Pancreas (tissue), 10 donors: Measurements from ENCODE around the gene FOXRED1. TPM values are rescaled to one million over a fixed set of nuclear protein-coding genes. Genes with fewer than 3 reads are reported as not detected.

ENCODE experiments used
- ATAC-seq, 4 donors: fragments of 200-7000 bp; cut with Tn5 transposase; one replicate each; pipeline versions ENCODE4 v1.8.0 to v1.9.1; 2020; ENCODE audit warnings: mild to moderate bottlenecking in 4 of 4, moderate library complexity in 4 of 4
- DNase-seq, 6 donors: peaks; one replicate each; pipeline ENCODE4 v3.0.0-alpha.2; 2020
- FAIRE-seq: peaks from 2 replicates; lab custom pipeline; 2012; peaks lifted over from hg19 to GRCh38; lab: Jason Lieb, UNC
- H3K27ac ChIP-seq, 4 donors: fragments of 200-600 bp; sonication (generic); 1 replicate in 3 of 4; 2 replicates in 1 of 4; pipeline versions ENCODE4 v1.5.0 to v1.8.0; 2020
- H3K27me3 ChIP-seq, 4 donors: fragments of 200-600 bp; one replicate each; pipeline ENCODE4 v1.8.0; 2021
- H3K36me3 ChIP-seq, 3 donors: fragments of 200-600 bp; sonication (generic) in 1 of 3; one replicate each; pipeline versions ENCODE4 v1.5.0 to v1.8.0; 2020 to 2021
- H3K4me1 ChIP-seq, 3 donors: fragments of 200-600 bp; one replicate each; pipeline ENCODE4 v1.8.0; 2021
- H3K4me3 ChIP-seq, 4 donors: fragments of 200-600 bp; sonication (generic) in 2 of 4; one replicate each; pipeline versions ENCODE4 v1.5.0 to v1.8.0; 2020 to 2021
- H3K9me3 ChIP-seq, 4 donors: fragments of 200-600 bp; one replicate each; pipeline ENCODE4 v1.8.0; 2021
- WGBS, 2 donors: extraction: QIAGEN DNeasy Blood & Tissue Kit; methylation state at CpG; one replicate each; pipeline ENCODE4 v1.1.7; 2013; 5-methylcytosine and 5-hydroxymethylcytosine counted together
- intact Hi-C, 3 donors: fragments of 100-400 bp; cut with DNase I; formaldehyde crosslinking; loops; one replicate each; pipeline versions ENCODE4 v1.11.1 to v1.14.2; 2022
- polyA plus RNA-seq, 2 donors: library from polyadenylated mRNA; stranded (reverse); fragments of 200-250 nt; gene quantifications; one replicate each; pipeline ENCODE4 v1.2.3, GENCODE V29; 2013
- total RNA-seq, 6 donors: library from RNA; stranded (reverse); fragmentation: NEBNext Ultra II Directional in 4 of 6; extraction: Animal tissue kit (Norgen Biotek cat#: 25700) in 4 of 6; gene quantifications; one replicate each; pipeline versions ENCODE4 v1.2.1 to v1.2.4, GENCODE V29; 2021 to 2023
- TF ChIP-seq, protein P1 (sequence below), 4 donors: fragments of 200-600 bp; sonication (generic) in 3 of 4; IDR thresholded peaks; one replicate each; pipeline versions ENCODE4 v1.5.0 to v1.8.0; 2021; ENCODE audit warnings: antibody characterized with exemption in 4 of 4
- donor health status: healthy with polysubstance abuse.
- donor health status: DM: no; HTN: no; CAD: no; lungs with moderate emphysema.
- donor health status: DM: no; HTN: no; CAD: no.
- donor health status: control.
- donor health status: control.
- donor health status: Bipolar disorder and iron deficiency.
- donor health status: DM: yes; HTN: yes; CAD: no.
- donor health status: DM: no; HTN: no; CAD: no.
- donor health status: DM: no; HTN: no; CAD: no.
- donor health status: DM: yes; HTN: yes; CAD: no.

FOXRED1 gene
- total and polyA plus RNA-seq, 8 donors = 6.3 to 29.4 (median 11.5) TPM

- H3K9me3 ChIP-seq = no peaks in the 10 kb centered on the region
- H3K27me3 ChIP-seq = no peaks in the 10 kb centered on the region
- ATAC-seq (no peak), DNase-seq (no peak), FAIRE-seq (no peak)
- intact Hi-C loops = no loop called here
- 93 to 94% methylated on average over 4 of the region's 4 CpGs for WGBS, 2 donors
- TF ChIP-seq, protein P1, sequence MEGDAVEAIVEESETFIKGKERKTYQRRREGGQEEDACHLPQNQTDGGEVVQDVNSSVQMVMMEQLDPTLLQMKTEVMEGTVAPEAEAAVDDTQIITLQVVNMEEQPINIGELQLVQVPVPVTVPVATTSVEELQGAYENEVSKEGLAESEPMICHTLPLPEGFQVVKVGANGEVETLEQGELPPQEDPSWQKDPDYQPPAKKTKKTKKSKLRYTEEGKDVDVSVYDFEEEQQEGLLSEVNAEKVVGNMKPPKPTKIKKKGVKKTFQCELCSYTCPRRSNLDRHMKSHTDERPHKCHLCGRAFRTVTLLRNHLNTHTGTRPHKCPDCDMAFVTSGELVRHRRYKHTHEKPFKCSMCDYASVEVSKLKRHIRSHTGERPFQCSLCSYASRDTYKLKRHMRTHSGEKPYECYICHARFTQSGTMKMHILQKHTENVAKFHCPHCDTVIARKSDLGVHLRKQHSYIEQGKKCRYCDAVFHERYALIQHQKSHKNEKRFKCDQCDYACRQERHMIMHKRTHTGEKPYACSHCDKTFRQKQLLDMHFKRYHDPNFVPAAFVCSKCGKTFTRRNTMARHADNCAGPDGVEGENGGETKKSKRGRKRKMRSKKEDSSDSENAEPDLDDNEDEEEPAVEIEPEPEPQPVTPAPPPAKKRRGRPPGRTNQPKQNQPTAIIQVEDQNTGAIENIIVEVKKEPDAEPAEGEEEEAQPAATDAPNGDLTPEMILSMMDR (IDR thresholded peaks at IDR 0.05) = no peak
- H3K36me3 ChIP-seq = no peaks in the 10 kb centered on the region
- peaks cover 0 to 9% (median 6%) of the 10 kb centered on the region in 3 donors for H3K4me1 ChIP-seq
- H3K4me3 ChIP-seq = no peak overlapping the region
- no peak overlapping the region for H3K27ac ChIP-seq
Observed at GRCh38 chr11:126256216-126256615, 12.7 kb upstream of the FOXRED1 start.

DNA sequence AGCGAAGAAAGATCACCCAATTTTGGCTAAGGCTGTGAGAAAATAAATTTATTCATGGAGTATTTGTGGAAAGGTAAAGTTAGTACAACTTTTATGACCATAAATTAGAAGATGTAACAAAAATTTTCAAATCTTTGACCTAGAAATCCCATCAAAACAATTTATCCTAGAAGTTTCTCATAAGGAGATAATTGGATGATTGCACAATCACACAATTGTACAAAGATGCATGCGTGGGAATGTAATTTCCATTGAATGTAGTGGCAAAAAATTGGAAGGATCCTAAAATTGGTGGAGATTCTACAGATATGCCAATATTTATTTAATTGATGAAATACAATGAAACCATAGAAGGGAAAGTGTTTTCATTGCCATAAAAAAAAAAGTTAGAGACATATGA lies 11.8 kb upstream of the FOXRED1 start:
- ATAC-seq (no peak), DNase-seq (no peak), FAIRE-seq (no peak)
- WGBS, 2 donors = 88% methylated on average over 2 of the region's 2 CpGs
- Histone ChIP-seq H3K4me3 (no peak overlapping the region), H3K27me3 (no peaks in the 10 kb centered on the region), H3K9me3 (no peaks in the 10 kb centered on the region), H3K27ac (no peak overlapping the region), H3K36me3 (peaks cover 0 to 4% (median 0%) of the 10 kb centered on the region in 3 donors), H3K4me1 (peaks cover 0 to 9% (median 6%) of the 10 kb centered on the region in 3 donors)
- TF ChIP-seq, protein P1 (IDR thresholded peaks at IDR 0.05) = no peak
- intact Hi-C loops = no loop called here

DNA sequence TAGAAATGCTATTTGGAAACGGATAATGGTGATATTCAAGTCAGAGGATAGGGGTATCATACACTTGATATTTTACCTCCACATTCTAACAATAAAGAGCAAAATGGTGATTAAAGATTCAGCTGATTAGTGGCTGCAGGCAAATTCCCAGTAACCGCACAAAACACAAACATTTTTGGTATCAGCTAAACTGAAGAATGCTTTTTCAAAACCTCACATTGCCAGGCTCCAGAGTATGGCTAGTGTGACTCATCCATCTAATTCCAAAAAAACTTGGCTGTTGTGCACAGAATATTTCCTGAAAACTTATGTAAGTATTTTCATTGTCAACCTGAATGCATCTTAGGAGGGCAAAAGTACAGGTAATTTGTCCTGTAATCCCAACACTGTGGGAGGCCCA lies 11.2 kb upstream of the FOXRED1 start:
- no peak overlapping the region for H3K27ac ChIP-seq

DNA sequence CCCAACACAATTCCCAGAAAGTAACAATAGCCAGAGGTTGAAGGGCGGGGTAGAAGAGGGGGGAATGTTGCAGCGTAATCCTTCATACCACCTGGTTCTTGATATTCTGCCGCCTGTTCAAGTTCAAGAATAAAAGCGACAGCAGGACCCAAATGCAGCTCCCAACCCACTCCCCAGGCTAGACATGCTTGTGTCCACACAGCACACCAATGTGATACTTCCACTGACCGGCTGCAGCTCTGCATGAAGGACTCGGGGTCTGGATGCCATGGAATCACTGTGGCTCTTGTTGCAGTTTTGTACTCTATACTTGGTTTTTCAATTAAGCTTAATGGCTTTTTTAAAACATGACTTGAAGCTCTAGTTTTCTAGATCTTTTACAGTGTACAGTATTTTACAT lies 6.7 kb upstream of the FOXRED1 start:
- no peak for FAIRE-seq

More for the DNA sequence above, 11.2 kb upstream of the FOXRED1 start:
- Histone ChIP-seq H3K27me3 (no peaks in the 10 kb centered on the region), H3K9me3 (no peaks in the 10 kb centered on the region), H3K36me3 (peaks cover 0 to 10% (median 5%) of the 10 kb centered on the region in 3 donors), H3K4me1 (peaks cover 0 to 9% (median 4%) of the 10 kb centered on the region in 3 donors), H3K4me3 (no peak overlapping the region)
- intact Hi-C loops = no loop called here
- TF ChIP-seq, protein P1 (IDR thresholded peaks at IDR 0.05) = no peak
- ATAC-seq = no peak
- 89 to 93% methylated on average over 2 of the region's 2 CpGs for whole genome bisulfite sequencing, 2 donors
- FAIRE-seq = no peak
- no peak for DNase-seq

GRCh38 chr11:126263489-126263888 lies 5.5 kb upstream of the FOXRED1 start:
- Histone ChIP-seq H3K4me1 (peaks cover 0 to 10% (median 6%) of the 10 kb centered on the region in 3 donors), H3K36me3 (peaks cover 17 to 54% (median 44%) of the 10 kb centered on the region in 3 donors), H3K4me3 (no peak overlapping the region), H3K9me3 (no peaks in the 10 kb centered on the region), H3K27me3 (no peaks in the 10 kb centered on the region), H3K27ac (no peak overlapping the region)
- no peak for FAIRE-seq
- intact Hi-C loops = no loop called here
- no peak for DNase-seq
- no peak for ATAC-seq
- WGBS, 2 donors = 86% methylated on average over 6 of the region's 6 CpGs
- TF ChIP-seq, protein P1 (IDR thresholded peaks at IDR 0.05) = no peak

More for the DNA sequence above, 6.7 kb upstream of the FOXRED1 start:
- Histone ChIP-seq H3K27ac (no peak overlapping the region), H3K4me3 (no peak overlapping the region), H3K4me1 (peaks cover 0 to 5% (median 0%) of the 10 kb centered on the region in 3 donors), H3K9me3 (no peaks in the 10 kb centered on the region), H3K36me3 (peaks cover 17 to 54% (median 44%) of the 10 kb centered on the region in 3 donors), H3K27me3 (no peaks in the 10 kb centered on the region)
- whole genome bisulfite sequencing, 2 donors = 93 to 94% methylated on average over 6 of the region's 6 CpGs
- intact Hi-C loops = no loop called here
- TF ChIP-seq, protein P1 (IDR thresholded peaks at IDR 0.05) = no peak
- DNase-seq (no peak), ATAC-seq (no peak)
